ELF-1 (cell line): ENCODE measurements around the gene CRELD2.
A peak's percentile ranks its signal among the peaks of the same experiment; 100 is the strongest.

ENCODE experiments used
- DNase-seq: peaks from one replicate; pipeline ENCODE4 v3.0.0-alpha.2; 2016; ENCODE audit warnings: low read depth, low spot score

Gene CRELD2, protein sequence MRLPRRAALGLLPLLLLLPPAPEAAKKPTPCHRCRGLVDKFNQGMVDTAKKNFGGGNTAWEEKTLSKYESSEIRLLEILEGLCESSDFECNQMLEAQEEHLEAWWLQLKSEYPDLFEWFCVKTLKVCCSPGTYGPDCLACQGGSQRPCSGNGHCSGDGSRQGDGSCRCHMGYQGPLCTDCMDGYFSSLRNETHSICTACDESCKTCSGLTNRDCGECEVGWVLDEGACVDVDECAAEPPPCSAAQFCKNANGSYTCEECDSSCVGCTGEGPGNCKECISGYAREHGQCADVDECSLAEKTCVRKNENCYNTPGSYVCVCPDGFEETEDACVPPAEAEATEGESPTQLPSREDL

DNA sequence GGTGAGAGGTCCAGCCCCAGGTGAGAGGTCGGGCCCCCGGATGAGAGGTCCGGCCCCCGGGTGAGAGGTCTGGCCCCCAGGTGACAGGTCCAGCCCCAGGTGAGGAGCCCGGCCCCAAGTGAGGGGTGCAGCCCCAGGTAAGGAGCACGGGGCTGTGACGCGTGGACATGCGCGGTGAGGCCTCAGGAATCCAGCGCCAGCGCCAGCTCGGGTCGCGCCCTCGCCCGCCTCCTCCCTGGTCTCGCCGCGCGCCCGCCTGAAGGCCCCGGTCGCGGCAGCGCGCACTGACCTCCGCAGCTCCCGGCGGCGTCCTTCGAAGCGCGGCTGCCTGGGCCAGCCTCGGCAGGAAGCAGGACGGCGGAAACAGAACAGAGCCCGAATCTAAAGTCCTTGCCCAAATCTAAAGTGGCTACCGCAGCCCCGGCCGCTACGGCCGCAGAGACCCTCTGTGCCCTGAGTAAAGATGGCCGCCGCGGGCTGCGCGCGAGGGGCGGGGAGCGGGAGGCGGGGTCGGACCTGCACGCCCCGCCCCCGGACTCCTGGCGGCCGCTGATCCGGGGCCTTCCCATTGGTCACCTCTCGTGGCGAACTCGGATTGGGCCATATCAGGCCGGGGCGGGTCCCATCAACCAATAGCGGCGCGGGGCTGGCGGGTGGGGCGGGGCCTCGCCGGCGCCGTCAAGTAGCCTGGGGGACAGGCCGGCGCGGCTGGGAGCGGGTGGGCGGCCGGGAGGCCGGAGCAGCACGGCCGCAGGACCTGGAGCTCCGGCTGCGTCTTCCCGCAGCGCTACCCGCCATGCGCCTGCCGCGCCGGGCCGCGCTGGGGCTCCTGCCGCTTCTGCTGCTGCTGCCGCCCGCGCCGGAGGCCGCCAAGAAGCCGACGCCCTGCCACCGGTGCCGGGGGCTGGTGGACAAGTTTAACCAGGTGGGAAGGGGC, at the start of gene CRELD2, which contains the start of gene ALG12:
Gene CRELD2 (plus strand): TSS at position 661 of the 937 bp plus-strand sequence. CDS start 136 bp downstream, at position 797.
Gene ALG12 (minus strand): TSS at position 465 of the 937 bp plus-strand sequence. CDS start 4,673 bp downstream, outside the sequence.
- peak; percentile 99 for DNase-seq

DNA sequence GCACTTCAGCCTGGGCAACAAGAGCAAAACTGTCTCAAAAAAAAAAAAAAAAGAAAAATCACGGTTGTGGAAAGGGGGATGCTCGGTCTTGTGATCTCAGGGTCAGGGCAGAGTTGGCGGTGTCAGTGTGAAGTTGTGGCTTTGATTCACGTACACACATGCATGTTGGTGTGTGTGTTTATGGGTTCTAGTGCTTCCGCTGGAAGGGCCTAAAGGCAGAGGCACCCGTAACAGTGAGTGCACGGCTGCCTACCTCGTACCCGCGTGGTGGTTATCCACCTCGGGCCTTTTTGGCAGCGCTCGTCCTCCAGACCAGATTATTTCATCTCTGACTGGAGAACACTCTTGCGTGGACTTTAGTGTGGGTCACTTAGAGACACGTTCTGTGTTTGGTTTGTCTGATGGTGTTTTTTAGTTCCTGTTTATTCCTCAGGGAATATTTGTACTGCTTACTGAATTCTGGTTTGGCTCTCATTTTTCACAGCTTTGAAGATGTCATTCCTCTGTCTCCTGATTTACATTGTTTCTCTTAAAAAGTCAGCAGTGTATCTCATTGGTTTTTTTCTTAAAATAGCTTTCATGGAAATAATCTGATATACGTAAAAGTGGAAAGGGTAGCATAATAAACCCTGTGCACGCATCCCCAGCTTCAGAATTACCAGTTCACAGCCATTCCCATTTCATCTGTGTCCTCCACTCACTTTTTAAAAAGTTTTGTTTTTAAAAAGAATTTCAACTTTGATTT, 49.2 kb upstream of the CRELD2 start:
- DNase-seq: no peak

DNA sequence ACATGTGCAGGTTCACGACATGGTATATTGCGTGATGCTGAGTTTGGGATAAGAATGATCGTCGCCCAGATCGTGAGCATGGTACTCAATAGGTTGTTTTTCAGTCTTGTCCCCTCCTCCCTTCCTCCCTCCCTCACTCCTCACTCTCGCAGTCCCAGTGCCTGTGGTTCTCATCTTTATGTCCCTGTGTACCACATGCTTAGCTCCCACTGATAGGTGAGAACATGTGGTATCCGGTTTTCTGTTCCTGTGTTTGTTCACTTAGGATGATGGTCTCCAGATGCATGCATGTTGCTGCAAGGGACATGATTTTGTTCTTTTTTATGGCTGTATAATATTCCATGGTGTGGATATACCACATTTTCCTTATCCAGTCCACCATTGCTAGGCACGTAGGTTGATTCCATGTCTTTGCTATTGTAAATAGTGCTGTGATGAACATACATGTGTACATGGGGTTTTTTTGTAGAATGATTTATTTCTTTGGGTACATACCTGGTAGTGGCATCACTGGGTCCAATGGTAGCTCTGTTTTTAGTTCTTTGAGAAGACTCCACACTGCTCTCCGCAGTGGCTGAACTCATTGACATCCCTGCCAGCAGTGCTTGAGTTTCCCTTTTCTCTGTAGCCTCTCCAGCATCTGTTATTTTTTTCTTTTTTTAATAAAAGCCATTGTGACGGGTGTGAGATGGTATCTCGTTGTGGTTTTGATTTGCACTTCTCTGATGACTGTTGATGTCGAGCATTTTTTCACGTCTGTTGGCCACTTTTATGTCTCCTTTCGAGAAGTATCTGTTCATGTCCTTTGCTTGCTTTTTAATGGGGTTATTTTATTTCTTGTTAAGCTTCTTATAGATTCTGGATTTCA, 48.4 kb upstream of the CRELD2 start:
- DNase-seq: no peak

DNA sequence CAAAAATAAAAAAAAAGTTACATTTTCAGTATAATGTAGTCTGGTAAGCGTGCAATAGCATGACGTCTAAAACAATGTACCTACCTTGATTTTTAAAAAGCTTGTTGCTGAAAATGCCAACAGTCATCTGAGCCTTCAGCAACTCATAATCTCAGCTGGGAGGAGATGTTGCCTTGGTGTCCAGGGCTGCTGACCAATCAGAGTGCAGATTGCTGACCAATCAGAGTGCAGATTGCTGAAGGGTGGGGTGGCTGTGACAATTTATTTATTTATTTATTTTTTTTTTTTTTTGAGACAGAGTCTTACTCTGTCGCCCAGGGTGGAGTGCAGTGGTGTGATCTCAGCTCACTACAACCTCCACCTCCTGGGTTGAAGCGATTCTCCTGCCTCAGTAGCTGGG, 47.0 kb upstream of the CRELD2 start:
- no peak for DNase-seq

DNA sequence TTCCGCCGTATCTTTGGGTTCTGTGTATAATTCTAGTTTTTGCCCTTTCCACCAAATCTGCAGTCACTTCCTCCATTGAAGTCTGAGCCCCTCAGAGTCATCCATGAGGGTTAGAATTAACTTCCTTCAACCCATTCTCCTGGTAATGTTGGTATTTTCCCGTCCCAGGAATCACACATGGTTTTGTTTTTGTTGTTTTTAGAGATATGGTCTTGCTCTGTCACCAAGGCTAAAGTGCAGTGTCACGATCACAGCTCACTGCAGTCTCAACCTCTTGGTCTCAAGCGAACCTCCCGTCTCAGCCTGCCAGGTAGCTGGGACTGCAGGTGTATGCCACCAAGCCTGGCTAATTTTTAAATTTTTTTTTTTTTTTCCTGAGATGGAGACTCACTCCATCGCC, 46.1 kb upstream of the CRELD2 start:
- no peak for DNase-seq

DNA sequence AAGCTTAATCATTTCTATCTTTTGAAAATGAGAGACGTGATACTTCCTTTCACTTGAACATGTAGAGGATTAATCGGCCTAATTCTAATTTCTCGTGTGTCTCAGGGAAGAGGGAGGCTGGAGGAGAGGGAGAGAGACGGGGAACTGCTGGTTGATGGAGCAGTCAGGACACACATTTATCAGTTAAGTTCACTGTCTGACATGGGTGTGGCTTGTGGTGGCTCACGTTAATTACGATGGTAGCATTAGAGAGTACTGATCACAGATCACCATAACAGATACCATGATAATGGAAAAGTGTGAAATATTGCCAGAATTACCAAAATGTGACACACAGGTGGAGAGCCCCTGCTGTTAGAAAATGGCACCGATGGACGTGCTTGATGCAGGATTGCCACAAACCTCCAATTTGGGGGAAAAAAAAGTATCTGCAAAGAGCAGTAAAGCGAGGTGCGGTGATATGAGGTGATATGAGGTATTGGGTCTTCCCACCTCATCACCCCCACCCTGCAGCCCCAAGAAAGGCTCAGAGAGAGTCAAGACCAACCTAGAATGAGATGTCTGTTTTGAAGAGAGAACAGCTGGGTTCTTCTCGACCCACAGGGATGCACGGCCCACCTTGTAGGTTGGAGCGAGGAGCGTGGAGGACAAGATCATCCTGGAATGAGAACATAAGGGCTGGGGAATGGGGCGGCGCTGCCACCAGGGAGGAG, 45.0 kb upstream of the CRELD2 start:
- no peak for DNase-seq

DNA sequence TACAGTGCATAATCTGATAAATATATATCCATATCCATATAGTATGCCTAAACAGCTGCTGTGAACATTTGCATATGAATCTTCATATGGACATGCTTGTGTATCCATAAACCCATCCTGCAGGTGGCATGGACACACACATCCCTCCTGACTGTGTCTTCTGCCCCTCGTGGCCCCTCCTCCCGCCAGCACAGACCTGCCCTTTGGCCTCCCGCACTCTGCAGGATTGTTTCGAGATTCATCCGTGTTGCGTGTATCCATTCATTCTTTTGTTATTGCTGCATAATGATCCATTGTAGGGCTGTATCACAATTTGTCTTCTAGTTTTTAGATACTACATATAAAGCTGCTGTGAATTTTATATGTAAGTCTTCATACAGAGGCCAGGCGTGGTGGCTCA, 40.8 kb upstream of the CRELD2 start:
- DNase-seq: no peak

DNA sequence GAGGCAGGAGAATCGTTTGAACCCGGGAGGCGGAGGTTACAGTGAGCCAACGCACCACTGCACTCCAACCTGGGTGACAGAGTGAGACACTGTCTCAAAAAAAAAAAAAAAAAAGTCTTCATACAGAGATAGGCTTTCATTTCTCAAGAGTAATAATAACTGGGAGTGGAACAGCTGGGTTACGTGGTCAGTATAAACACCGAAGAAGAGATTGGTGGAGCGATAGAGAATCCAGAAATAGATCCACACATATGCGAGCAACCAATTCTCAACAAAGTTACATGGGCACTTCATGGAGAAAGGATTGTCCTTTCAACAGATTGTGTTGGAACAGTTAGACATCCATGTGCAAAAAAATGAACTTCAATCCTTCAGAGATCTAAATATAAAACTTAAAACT, 40.2 kb upstream of the CRELD2 start:
- no peak for DNase-seq

DNA sequence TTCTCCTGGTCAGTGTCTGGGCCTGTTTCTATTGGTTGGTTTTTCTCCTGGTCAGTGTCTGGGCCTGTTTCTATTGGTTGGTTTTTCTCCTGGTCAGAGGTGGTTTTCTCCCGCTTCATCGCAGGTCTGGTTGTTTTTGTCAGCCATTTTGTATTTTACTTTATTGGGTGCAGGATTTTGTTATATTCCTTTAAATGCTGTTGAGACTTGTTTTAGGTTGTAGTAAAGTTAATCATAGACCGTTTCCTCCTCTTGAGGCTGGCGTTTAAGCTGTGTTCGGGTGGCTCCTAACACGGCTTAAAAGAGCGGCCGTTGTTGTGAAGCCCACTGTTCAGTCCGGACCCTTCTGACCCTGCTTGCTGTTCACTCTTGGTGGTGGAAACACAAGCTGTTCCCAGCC, 38.6 kb upstream of the CRELD2 start:
- no peak for DNase-seq

DNA sequence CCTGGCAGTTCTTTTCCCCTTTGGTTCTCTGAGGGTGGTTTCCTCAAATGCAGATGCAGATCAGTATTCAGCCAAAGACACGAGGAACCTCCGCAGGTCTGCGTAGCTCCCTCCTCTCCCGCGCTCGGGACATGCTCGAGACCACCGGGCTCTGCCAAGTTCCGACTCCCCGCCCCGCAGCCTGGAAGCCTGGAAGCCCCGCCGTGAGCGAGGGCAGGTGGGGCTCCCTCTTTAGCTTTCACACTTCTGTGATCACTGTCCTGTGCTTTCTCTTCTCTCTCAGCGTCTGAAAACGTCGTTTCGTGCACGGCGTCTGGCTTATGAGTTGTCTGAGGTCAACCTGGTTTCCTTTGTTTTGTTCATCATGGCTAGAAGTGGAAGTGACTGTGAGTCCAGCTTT, 38.2 kb upstream of the CRELD2 start:
- peak; percentile 49 for DNase-seq

DNA sequence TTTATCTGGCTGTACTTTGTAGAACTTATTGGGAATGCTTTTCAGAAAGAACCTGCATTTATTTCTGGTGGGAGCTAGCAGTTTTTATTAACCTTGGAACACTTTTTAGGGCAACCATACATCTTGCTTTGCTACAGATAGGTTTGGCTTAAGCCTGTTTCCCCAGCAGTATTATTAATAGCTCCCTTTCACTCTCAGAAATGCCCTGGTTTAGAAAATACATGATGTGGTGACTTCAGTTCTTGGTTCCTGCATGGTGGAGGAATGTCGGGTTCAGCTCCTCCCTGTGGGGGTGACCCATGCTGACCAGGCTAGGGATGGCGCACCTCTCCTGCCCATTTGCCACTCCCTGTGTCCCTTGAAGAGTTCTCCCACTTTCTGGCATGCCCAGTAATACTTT, 36.6 kb upstream of the CRELD2 start:
- DNase-seq: no peak

DNA sequence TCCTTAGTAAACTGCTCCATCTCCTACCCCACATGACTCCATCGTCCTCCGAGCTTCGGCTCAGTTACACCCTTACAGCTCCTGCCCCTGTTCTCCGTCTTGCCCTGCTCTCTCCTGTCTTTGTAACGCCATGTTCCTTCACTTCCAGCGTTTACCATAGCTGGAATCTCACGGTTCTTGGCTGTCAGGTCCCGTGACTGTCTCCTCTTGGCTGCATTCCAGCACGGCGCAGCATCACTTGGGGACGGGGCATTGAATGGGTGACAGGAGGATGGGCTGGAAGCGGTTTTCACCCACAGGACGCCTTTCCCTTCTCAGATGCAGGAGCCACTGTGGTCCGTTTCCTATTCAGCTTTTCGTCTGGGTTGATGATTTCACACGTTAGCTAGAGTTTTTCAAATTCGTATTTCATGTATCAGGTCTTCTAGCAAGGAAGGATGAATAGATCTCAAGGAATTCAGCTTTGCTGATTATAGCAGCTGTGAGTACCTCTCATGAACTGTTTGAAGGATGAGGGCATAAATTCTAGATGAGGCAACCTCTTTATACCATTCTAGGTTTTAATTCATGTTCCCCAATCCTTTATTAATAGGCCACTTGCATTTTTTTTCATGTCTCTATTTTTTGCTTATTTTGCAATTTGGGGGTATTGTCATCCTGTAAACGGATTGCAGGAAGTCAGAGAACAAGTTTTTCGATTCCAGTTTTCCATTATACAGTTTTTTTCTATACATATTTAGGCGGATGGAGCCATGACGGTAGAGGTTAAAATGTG, 35.7 kb upstream of the CRELD2 start:
- no peak for DNase-seq

DNA sequence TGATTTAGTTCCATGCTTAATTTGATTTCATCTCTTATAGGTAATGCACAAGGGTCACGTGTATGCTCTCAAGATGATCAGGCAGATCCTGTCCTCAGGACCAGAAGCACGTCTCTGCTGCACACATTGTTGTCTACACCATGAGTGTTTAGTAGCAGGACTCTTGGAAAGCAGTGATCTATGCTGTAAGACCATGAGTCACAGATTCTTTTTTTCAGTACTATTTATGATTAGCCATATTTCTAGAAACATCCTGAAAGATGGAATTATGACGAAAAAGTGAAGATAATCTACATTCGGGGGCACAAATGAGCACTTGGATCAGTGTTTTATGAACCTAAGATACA, 35.2 kb upstream of the CRELD2 start:
- no peak for DNase-seq

DNA sequence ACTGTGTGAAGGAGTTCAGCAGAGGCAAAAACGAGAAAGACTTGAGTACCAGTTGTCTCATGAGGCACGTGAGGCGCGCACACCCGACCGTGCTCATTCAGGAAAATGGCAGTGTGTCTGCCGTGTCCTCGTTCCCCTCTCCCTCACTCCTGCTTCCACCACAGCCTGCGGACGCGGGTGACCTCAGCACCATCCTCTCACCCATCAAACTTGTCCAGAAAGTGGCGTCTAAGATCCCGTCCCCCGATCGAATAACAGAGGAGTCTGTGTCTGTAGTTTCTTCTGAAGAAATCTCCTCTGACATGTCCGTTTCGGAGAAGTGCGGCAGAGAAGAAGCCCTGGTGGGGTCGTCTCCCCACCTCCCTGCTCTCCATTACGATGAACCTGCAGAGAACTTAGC, 34.4 kb upstream of the CRELD2 start:
- no peak for DNase-seq

DNA sequence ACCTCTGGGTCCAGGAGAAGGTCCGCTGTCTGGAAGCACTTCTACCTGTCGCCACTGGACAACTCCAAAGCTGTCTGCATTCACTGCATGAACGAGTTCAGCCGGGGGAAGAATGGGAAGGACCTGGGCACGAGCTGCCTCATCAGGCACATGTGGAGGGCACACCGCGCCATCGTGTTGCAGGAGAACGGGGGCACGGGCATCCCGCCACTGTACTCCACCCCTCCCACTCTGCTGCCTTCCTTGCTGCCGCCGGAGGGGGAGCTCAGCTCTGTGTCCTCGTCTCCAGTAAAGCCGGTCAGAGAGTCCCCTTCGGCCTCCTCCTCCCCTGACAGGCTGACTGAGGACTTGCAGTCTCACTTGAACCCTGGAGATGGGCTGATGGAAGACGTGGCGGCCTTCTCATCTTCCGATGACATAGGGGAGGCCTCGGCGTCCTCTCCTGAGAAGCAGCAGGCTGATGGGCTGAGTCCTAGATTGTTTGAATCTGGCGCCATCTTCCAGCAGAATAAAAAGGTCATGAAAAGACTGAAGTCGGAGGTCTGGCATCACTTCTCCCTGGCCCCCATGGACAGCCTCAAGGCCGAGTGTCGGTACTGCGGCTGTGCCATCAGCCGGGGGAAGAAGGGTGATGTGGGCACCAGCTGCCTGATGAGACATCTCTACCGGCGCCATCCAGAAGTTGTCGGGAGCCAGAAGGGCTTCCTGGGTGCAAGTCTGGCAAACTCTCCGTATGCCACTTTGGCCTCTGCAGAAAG, 33.8 kb upstream of the CRELD2 start:
- DNase-seq: no peak

DNA sequence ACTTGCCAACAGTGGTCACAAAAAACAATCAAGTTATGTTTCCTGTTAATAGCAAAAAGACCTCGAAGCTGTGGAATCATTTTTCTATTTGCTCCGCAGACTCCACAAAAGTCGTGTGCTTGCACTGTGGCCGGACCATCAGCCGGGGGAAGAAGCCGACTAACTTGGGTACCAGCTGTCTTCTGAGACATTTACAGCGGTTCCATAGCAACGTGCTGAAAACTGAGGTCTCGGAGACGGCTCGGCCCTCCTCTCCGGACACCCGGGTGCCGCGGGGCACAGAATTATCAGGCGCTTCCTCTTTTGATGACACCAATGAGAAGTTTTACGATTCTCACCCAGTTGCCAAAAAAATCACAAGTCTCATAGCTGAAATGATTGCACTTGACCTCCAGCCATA, 33.2 kb upstream of the CRELD2 start:
- DNase-seq: no peak

DNA sequence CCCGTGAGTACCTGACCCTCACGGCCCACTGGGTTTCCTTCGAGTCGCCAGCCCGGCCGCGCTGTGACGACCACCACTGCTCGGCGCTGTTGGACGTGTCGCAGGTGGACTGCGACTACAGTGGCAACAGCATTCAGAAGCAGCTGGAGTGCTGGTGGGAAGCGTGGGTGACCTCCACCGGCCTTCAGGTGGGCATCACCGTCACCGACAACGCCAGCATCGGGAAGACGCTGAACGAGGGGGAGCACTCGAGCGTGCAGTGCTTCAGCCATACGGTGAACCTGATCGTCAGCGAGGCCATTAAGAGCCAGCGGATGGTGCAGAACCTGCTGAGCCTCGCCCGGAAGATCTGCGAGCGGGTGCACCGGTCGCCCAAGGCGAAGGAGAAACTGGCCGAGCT, 32.6 kb upstream of the CRELD2 start:
- no peak for DNase-seq

DNA sequence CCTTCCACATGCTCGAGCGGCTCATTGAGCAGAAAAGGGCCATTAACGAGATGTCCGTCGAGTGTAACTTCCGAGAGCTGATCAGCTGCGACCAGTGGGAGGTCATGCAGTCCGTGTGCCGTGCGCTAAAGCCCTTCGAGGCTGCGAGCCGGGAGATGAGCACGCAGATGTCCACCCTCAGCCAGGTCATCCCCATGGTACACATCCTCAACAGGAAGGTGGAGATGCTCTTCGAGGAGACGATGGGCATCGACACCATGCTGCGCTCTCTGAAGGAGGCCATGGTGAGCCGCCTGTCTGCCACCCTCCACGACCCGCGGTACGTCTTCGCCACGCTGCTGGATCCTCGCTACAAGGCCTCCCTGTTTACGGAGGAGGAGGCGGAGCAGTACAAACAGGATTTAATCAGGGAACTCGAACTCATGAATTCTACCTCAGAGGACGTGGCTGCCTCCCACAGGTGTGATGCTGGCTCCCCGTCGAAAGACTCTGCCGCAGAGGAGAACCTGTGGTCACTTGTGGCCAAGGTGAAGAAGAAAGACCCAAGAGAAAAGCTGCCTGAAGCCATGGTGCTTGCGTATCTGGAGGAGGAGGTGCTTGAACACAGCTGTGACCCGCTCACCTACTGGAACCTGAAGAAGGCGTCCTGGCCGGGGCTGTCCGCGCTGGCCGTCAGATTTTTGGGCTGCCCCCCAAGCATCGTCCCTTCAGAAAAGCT, 31.9 kb upstream of the CRELD2 start:
- DNase-seq: no peak
